Activated gamma-delta T cell treated with Interleukin-2 at 50 U/mL for 16 hours (primary cell): Measurements from ENCODE around the gene MTMR6.

Experiments used
- DNase-seq: peaks from one replicate; pipeline ENCODE4 v3.0.0-alpha.2; 2020

MTMR6 gene

DNA sequence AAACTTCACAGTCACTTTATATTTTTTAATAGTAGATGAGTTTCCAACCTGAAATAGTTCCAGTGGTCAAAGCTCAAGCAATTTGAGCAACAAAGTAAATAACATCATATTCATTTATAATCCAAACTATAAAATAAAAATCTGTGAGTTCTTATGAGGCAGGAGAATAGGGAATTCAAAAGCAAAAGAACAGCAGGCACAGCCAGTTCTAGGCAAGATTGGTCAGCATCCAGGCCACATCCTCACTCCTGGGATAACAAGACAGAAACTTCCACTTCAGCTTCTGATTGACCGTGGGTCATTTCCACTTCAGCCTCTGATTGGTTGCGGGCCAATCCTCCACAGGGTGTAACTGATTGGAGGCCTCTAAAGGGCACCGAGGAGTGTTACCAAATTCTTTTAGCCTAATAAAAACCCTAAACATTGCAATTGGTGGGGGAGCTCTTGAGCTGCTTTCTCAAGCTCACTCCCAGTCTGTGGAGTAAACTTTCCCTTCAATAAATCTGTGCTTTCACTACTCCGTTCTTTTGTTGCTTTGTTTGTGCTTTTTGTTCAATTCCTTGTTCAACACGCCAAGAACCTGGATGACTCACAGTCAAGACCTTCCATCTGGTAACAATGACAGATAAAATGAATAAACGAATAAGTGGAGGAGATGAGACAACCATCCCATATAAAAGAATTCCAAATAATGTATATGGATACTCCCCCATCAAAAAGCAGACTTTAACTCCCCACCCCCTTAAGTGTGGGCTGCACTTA lies 72.6 kb downstream of the MTMR6 start:
- no peak for DNase-seq

DNA sequence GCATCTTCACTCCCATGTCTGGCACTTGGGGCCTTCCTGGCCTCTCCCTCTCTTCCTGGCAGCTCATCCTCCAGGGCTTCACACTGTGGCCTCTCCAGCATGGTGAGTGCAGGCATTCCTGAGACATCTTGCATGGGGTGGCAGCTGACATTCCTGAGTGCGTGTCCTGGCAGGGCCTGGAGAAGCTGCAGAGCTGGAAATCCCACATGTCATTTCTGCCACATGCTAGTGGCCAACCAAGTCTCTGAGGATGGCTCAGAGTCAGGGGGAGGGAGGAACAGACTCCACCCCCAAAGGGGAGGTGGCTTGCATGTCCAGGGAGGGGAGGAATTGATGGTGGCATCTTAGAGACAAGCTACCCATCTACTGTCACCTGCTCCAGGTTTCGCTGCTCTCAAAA lies 73.6 kb downstream of the MTMR6 start:
- no peak for DNase-seq

DNA sequence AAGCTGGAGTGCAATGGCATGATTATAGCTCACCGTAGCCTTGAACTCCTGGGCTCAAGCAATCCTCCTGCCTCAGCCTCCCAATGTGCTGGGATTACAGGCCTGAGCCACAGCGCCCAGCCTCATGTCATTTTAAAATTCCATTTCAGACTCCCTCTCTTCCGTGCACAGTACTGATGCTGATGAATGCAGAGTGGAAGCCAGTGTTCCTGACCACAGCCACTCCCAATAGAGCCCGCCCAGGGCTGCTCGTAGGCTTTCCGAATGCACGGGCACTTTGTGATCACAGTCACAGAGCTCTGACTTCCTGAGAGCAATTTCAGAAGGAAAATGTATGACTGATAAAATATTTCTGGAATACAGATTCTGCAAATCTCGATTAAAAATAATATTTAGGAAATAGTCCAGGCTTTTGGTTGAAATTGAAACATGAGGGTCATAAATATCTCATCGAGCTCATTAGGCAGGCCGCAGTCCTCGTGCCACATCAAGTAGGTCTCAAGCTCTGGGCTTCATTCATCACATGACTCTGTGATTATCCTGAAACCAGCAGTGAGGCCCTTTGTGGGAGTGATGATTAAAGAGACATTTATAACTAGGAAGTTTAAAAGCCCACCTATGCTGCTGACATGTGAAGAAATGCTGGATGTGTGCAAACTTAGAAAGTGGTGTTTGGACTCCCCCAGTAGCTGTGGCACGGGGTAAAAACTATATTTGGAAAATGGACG lies 76.3 kb downstream of the MTMR6 start:
- DNase-seq: no peak

DNA sequence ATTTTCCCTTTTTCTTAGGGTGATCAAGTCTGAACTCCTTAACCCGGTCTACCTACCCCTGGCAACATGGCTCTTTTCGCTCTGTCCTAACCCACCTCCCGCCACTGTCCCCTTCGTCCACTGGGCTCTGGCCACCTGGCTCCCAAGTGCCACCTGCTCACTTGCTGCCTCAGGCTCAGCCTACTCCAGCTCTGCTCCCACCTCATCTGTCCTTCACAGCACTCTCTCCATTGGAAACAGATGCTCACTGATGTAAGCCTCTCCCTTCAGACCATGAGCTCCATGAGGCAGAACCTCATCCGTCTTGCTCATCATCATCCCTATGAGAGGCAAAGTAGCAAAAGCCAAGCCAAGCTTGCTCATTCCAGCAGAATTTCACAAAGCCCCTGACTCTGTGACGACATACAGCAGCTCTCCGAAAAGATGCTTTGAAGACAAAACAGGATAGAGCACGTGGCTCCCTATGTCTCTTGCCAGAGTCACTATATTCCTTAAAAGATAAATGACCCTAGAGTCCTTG lies 79.9 kb downstream of the MTMR6 start:
- no peak for DNase-seq

DNA sequence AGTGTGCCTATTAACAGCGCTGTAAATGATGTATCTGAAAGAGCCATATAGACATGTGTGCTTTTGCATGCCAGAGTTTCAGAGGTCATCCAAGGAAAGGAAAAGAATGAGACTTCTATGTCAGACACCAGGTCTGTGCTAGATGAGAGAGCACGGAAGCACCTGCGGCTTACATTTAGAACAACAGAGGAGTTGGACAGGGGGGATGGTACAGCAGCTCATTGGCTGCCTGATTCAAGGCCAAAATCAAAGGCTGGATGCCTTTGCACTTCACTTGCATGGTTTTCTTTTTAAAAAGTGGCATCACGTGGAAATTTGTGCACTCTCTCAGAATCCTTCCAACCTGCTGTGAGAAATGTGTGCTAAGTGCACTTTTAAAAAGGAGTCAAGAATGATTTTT lies 82.4 kb downstream of the MTMR6 start:
- DNase-seq: no peak

DNA sequence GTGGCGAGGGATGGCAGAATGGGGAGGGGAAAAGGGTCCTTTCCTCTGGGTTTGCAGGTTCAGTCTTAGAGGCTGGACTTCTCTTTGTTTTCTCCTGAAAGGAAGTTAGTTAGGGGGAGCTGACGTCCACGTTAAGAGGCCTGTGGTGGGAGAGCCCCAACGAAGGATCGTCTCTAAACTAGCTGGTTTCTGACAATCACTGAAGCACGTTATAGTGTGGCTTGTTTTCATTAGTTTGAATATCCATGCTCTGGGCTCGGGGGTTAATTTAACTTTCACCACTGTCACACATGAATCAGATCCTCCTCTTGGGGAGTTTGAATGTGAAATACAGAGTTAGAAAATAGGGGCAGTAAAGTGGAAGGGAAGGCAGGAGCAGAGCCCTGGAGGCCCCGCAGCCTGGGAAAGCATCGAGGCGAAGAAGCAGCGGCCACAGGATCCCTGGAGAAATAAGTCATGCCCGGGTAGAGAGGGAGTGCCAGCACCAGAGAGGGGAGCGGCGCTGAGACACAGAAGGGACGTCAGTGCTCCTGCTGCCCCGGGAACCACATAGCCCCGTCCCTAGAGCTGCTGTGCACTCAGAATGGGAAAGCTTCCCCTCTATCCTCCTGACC lies 84.1 kb downstream of the MTMR6 start:
- no peak for DNase-seq

DNA sequence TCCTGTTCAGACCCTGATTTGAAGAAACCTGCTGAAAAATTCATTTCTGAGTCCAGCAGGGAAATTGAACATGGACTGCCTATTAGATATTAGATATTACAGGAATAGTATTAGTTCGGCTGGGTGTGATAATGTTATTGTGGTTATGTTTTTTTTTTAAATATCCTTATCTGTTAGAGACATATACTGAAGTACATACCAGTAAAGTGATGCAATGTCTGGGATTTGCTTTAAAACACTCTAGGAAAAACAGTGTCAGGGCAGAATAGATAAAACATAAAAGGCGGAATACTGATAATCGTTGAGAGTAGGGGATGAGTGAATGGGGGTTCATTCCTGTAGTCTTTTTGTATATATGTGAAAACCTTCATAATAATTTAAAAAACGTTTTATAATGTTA lies 86.5 kb downstream of the MTMR6 start:
- no peak for DNase-seq

DNA sequence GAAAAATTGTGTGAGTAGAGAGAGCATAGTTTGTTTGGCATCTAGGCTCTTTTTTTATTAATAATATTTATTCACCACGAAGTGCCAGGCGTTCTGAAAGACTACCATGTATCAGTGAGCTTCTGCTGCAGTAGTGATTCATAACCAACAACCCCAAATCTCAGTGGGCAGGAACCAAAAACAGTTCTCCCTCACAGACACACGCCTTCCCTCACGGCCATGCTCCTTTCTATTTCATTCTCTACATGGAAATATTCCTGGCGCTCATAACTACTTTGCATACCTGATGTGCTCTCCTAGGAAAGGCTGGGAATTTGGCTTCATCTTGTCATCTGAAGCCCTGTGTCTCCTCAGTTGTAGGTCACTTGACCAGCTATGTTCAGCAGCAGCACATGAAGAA lies 88.6 kb downstream of the MTMR6 start:
- DNase-seq: no peak

DNA sequence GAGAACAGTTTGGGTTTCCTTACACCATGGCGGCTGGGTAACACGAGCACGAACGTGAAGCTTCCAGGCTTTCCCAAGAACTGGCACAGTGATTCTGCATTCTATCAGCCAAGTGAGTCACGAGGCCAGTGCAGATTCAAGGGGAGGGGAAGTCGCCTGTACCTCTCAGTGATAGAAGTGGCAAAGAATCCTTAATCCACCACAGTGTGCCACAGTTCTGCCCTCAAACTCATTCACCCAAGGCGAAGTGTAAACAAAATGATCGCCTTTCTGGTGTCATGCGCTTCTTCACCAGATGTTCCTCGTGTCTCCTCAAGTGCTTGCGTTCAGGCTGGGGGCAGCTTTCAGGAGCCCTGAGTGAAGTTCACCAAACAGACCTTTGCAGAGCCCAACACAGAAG lies 90.3 kb downstream of the MTMR6 start:
- DNase-seq: no peak
